HL-60 (cell line): ENCODE measurements around the gene OLFML2B.

Experiments used
- DNase-seq, 2 experiments: peaks; one replicate each; pipeline ENCODE4 v3.0.0-alpha.2; 2010 to 2020; ENCODE audit warnings: low read depth in 1 of 2, low spot score in 1 of 2
- H3K27ac ChIP-seq: fragments of 250-450 bp; sonication (Bioruptor Pico); replicated peaks from 2 replicates; pipeline ENCODE4 v1.5.1; 2020; ENCODE audit warnings: mild to moderate bottlenecking, moderate library complexity
- H3K27me3 ChIP-seq: fragments of 250-450 bp; sonication (Bioruptor Pico); 2 replicates; pipeline ENCODE4 v1.5.1; 2021; ENCODE audit warnings: mild to moderate bottlenecking, moderate library complexity; ENCODE audit not compliant: insufficient read depth, poor library complexity, severe bottlenecking
- H3K4me3 ChIP-seq: replicated peaks from 2 replicates; pipeline ENCODE4 v1.5.1; 2011; ENCODE audit warnings: mild to moderate bottlenecking, control low read depth, low read length; ENCODE audit not compliant: insufficient read depth
- CTCF ChIP-seq: IDR thresholded peaks from one replicate; pipeline ENCODE4 v1.5.1; 2011; ENCODE audit warnings: low read length, control low read depth, inconsistent platforms; ENCODE audit not compliant: insufficient read depth
- GABPA ChIP-seq: IDR thresholded peaks from 2 replicates; pipeline ENCODE4 v1.6.1; 2012; ENCODE audit warnings: low read depth
- POLR2AphosphoS5 ChIP-seq: IDR thresholded peaks from 2 replicates; pipeline ENCODE4 v1.6.1; 2012; ENCODE audit warnings: low read depth
- REST ChIP-seq: IDR thresholded peaks from 2 replicates; pipeline ENCODE4 v1.6.1; 2012; ENCODE audit warnings: low read depth; ENCODE audit not compliant: insufficient replicate concordance
- SPI1 ChIP-seq: IDR thresholded peaks from 2 replicates; pipeline ENCODE4 v1.6.1; 2012; ENCODE audit warnings: low read depth, mild to moderate bottlenecking, borderline replicate concordance

OLFML2B gene

GRCh38 chr1:161966067-161966466, 57.6 kb downstream of the OLFML2B start:
- no peaks in the 10 kb centered on the region for H3K27me3 ChIP-seq
- H3K4me3 ChIP-seq = no peak overlapping the region
- TF ChIP-seq SPI1 = no peak
- no peak for TF ChIP-seq CTCF
- no peak for TF ChIP-seq GABPA
- no peak for TF ChIP-seq REST
- no peak for TF ChIP-seq POLR2AphosphoS5
- DNase-seq = no peak
- no peak overlapping the region for H3K27ac ChIP-seq

- no peak for DNase-seq
- Histone ChIP-seq H3K4me3 (no peak overlapping the region), H3K27ac (no peak overlapping the region), H3K27me3 (no peaks in the 10 kb centered on the region)
- TF ChIP-seq REST (no peak), GABPA (no peak), SPI1 (no peak), CTCF (no peak)
These were observed 61.4 kb downstream of the OLFML2B start for GRCh38 chr1:161962091-161962887.

- Histone ChIP-seq H3K27me3 (no peaks in the 10 kb centered on the region), H3K27ac (no peak overlapping the region), H3K4me3 (no peak overlapping the region)
- TF ChIP-seq REST = no peak
- TF ChIP-seq CTCF = no peak
- DNase-seq = no peak
These were observed 65.2 kb downstream of the OLFML2B start for GRCh38 chr1:161958425-161958824.
